Osteoblast (primary cell): ENCODE results near the gene ANKS6. TPM values are rescaled to one million over a fixed set of nuclear protein-coding genes. Genes with fewer than 3 reads are reported as not detected.
A peak's percentile ranks its signal among the peaks of the same experiment; 100 is the strongest.

Experiments used
- DNase-seq: peaks from one replicate; pipeline ENCODE4 v3.0.0; 2011; ENCODE audit warnings: low spot score, mixed read lengths; ENCODE audit not compliant: insufficient read length; ENCODE audit errors: missing footprints
- H2AFZ ChIP-seq: 2 replicates; pipeline ENCODE4 v1.6.0; 2011; ENCODE audit warnings: mild to moderate bottlenecking, low read length
- H3K27ac ChIP-seq: 2 replicates; pipeline ENCODE4 v1.5.1; 2011; ENCODE audit warnings: mild to moderate bottlenecking, low read depth, low read length, moderate library complexity
- H3K27me3 ChIP-seq: 2 replicates; pipeline ENCODE4 v1.6.0; 2012; ENCODE audit warnings: mild to moderate bottlenecking, control low read depth, inconsistent platforms, low read length, moderate library complexity; ENCODE audit not compliant: insufficient read depth
- H3K36me3 ChIP-seq: 2 replicates; pipeline ENCODE4 v1.5.1; 2011; ENCODE audit warnings: mild to moderate bottlenecking, low read length, control low read depth, moderate library complexity; ENCODE audit not compliant: insufficient read depth
- H3K4me1 ChIP-seq: 2 replicates; pipeline ENCODE4 v1.5.1; 2011; ENCODE audit warnings: mild to moderate bottlenecking, low read length, control low read depth, moderate library complexity; ENCODE audit not compliant: insufficient read depth
- H3K4me2 ChIP-seq: 2 replicates; pipeline ENCODE4 v1.6.0; 2011; ENCODE audit warnings: mild to moderate bottlenecking, low read length; ENCODE audit not compliant: insufficient read depth
- H3K4me3 ChIP-seq: fragments of 200-600 bp; sonication (generic); 3 replicates; pipeline ENCODE4 v1.5.1; 2012; ENCODE audit warnings: mild to moderate bottlenecking, low read length, inconsistent platforms; ENCODE audit not compliant: insufficient read depth
- H3K79me2 ChIP-seq: 2 replicates; pipeline ENCODE4 v1.6.0; 2012; ENCODE audit warnings: mild to moderate bottlenecking, low read length, control low read depth, inconsistent platforms; ENCODE audit not compliant: insufficient read depth
- H3K9me3 ChIP-seq: 2 replicates; pipeline ENCODE4 v1.5.1; 2011; ENCODE audit warnings: low read depth, low read length, control low read depth
- H4K20me1 ChIP-seq: 2 replicates; pipeline ENCODE4 v1.6.0; 2012; ENCODE audit warnings: mild to moderate bottlenecking, low read length, control low read depth; ENCODE audit not compliant: insufficient read depth
- CTCF ChIP-seq: IDR thresholded peaks from 2 replicates; pipeline ENCODE4 v1.5.1; 2011; ENCODE audit warnings: mild to moderate bottlenecking, low read depth, low read length, moderate library complexity; ENCODE audit errors: extremely low read depth
- total RNA-seq: library from RNA; depleted of rRNA; stranded (reverse); fragments of >200 nt; gene quantifications from 2 replicates; pipeline ENCODE4 v1.2.3, GENCODE V29; 2012

ANKS6 gene
- total RNA-seq, 1 donor, result 21.7 TPM

- no peaks in the 10 kb centered on the region for H4K20me1 ChIP-seq
- no peak overlapping the region for H3K27ac ChIP-seq
- H3K36me3 ChIP-seq, result no peaks in the 10 kb centered on the region
- H3K4me1 ChIP-seq, result no peaks in the 10 kb centered on the region
- DNase-seq, result no peak
- no peaks in the 10 kb centered on the region for H3K27me3 ChIP-seq
- no peak overlapping the region for H2AFZ ChIP-seq
- no peak overlapping the region for H3K4me3 ChIP-seq
- H3K79me2 ChIP-seq, result no peaks in the 10 kb centered on the region
- no peak for TF ChIP-seq CTCF
- H3K9me3 ChIP-seq, result no peaks in the 10 kb centered on the region
- no peak overlapping the region for H3K4me2 ChIP-seq
Measured at GRCh38 chr9:98823666-98824334, 27.4 kb upstream of the ANKS6 start.

GRCh38 chr9:98822661-98823060 lies 26.3 kb upstream of the ANKS6 start:
- no peak overlapping the region for H3K4me3 ChIP-seq
- DNase-seq, result no peak
- no peaks in the 10 kb centered on the region for H3K4me1 ChIP-seq
- no peaks in the 10 kb centered on the region for H3K36me3 ChIP-seq
- H4K20me1 ChIP-seq, result no peaks in the 10 kb centered on the region
- no peaks in the 10 kb centered on the region for H3K9me3 ChIP-seq
- no peaks in the 10 kb centered on the region for H3K27me3 ChIP-seq
- no peak overlapping the region for H3K4me2 ChIP-seq
- no peak overlapping the region for H3K27ac ChIP-seq
- no peak for TF ChIP-seq CTCF
- no peak overlapping the region for H2AFZ ChIP-seq
- no peaks in the 10 kb centered on the region for H3K79me2 ChIP-seq

DNA sequence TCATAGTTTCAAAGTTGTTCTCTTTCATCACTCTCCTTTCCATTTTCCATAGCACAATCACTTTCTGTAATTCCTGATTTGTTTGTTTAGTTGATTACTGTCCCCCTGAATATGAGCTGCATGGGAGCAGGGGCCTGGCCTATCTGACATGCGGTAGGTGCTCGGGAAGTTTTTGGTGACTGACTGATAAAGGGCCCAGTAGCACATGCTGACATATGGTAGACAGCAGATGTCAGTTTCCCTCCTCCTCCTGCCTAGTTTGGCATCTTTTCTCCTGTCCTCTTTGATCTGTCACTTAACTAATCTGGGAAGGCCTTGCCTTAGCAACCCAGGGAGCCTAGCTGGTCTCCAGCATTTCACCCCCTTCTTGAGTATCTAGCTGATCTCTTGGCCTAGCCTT lies 25.5 kb upstream of the ANKS6 start:
- no peak overlapping the region for H3K4me3 ChIP-seq
- H3K4me2 ChIP-seq, result no peak overlapping the region
- no peaks in the 10 kb centered on the region for H3K36me3 ChIP-seq
- no peaks in the 10 kb centered on the region for H3K27me3 ChIP-seq
- DNase-seq, result no peak
- H3K9me3 ChIP-seq, result no peaks in the 10 kb centered on the region
- H3K27ac ChIP-seq, result no peak overlapping the region
- no peaks in the 10 kb centered on the region for H3K4me1 ChIP-seq
- H4K20me1 ChIP-seq, result no peaks in the 10 kb centered on the region
- no peak for TF ChIP-seq CTCF
- no peaks in the 10 kb centered on the region for H3K79me2 ChIP-seq
- no peak overlapping the region for H2AFZ ChIP-seq

GRCh38 chr9:98819231-98819630 lies 22.9 kb upstream of the ANKS6 start:
- TF ChIP-seq CTCF, result no peak
- no peaks in the 10 kb centered on the region for H3K9me3 ChIP-seq
- H3K27me3 ChIP-seq, result no peaks in the 10 kb centered on the region
- no peaks in the 10 kb centered on the region for H3K4me1 ChIP-seq
- DNase-seq, result peak; percentile 37
- H3K4me3 ChIP-seq, result no peak overlapping the region
- no peak overlapping the region for H3K27ac ChIP-seq
- no peaks in the 10 kb centered on the region for H3K36me3 ChIP-seq
- H4K20me1 ChIP-seq, result no peaks in the 10 kb centered on the region
- H3K79me2 ChIP-seq, result no peaks in the 10 kb centered on the region
- no peak overlapping the region for H3K4me2 ChIP-seq
- H2AFZ ChIP-seq, result no peak overlapping the region
